CD4-positive, alpha-beta memory T cell (primary cell): Measurements from ENCODE around the gene TP53BP2. TPM values are rescaled to one million over a fixed set of nuclear protein-coding genes. Genes with fewer than 3 reads are reported as not detected.

Experiments used
- CTCF ChIA-PET: fragments of 350-600 bp; sonication (Branson Sonifier 250); formaldehyde crosslinking; loops from one replicate; lab custom pipeline; 2021; ENCODE audit warnings: inconsistent platforms; ENCODE audit not compliant: partially characterized antibody; lab: Charles Lee
- POLR2A ChIA-PET: fragments of 350-600 bp; sonication (Branson Sonifier 250); formaldehyde crosslinking; loops from one replicate; lab custom pipeline; 2021; ENCODE audit not compliant: partially characterized antibody; lab: Charles Lee
- DNase-seq, 5 donors: peaks; one replicate each; pipeline versions ENCODE4 v3.0.0 to v3.0.0-alpha.2; 2020 to 2022; ENCODE audit warnings: mixed read lengths in 1 of 5
- H3K27ac ChIP-seq: one replicate; pipeline ENCODE4 v1.7.0; 2013; ENCODE audit warnings: low read depth, low read length
- H3K27me3 ChIP-seq: 2 replicates; pipeline ENCODE4 v1.7.0; 2013; ENCODE audit warnings: mild to moderate bottlenecking, low read length, moderate library complexity; ENCODE audit not compliant: insufficient read depth
- H3K36me3 ChIP-seq: 2 replicates; pipeline ENCODE4 v1.7.0; 2013; ENCODE audit warnings: mild to moderate bottlenecking, low read length, moderate library complexity; ENCODE audit not compliant: insufficient read depth
- H3K4me1 ChIP-seq: 2 replicates; pipeline ENCODE4 v1.7.0; 2013; ENCODE audit warnings: mild to moderate bottlenecking, low read length, moderate library complexity; ENCODE audit not compliant: insufficient read depth
- H3K4me3 ChIP-seq, 2 donors: one replicate each; pipeline ENCODE4 v1.7.0; 2013; ENCODE audit warnings: low read length in 2 of 2, mild to moderate bottlenecking in 1 of 2
- H3K9me3 ChIP-seq, 2 donors: one replicate each; pipeline ENCODE4 v1.7.0; 2013; ENCODE audit warnings: low read length in 2 of 2, control low read depth in 1 of 2; ENCODE audit not compliant: control insufficient read depth in 1 of 2
- H3K27ac Mint-ChIP-seq, 7 donors: one replicate each; pipeline ENCODE4 v1.8.0; 2020 to 2021; ENCODE audit warnings: mixed read lengths in 7 of 7, mild to moderate bottlenecking in 6 of 7, inconsistent platforms in 3 of 7, moderate library complexity in 3 of 7
- H3K27me3 Mint-ChIP-seq, 2 donors: one replicate each; pipeline ENCODE4 v1.8.0; 2020 to 2021; ENCODE audit warnings: mixed read lengths in 2 of 2
- H3K36me3 Mint-ChIP-seq, 2 donors: one replicate each; pipeline ENCODE4 v1.8.0; 2020 to 2021; ENCODE audit warnings: mixed read lengths in 2 of 2, inconsistent platforms in 1 of 2, mild to moderate bottlenecking in 1 of 2
- H3K4me1 Mint-ChIP-seq, 4 donors: one replicate each; pipeline ENCODE4 v1.8.0; 2020 to 2021; ENCODE audit warnings: mixed read lengths in 4 of 4, mild to moderate bottlenecking in 1 of 4
- H3K4me3 Mint-ChIP-seq, 8 donors: one replicate each; pipeline ENCODE4 v1.8.0; 2020 to 2021; ENCODE audit warnings: mixed read lengths in 8 of 8, mild to moderate bottlenecking in 7 of 8, moderate library complexity in 6 of 8, inconsistent platforms in 3 of 8
- H3K9me3 Mint-ChIP-seq, 8 donors: one replicate each; pipeline ENCODE4 v1.8.0; 2020 to 2021; ENCODE audit warnings: mixed read lengths in 8 of 8, mild to moderate bottlenecking in 5 of 8, inconsistent platforms in 3 of 8, moderate library complexity in 1 of 8
- intact Hi-C: fragments of 100-400 bp; cut with micrococcal nuclease; formaldehyde crosslinking; loops from one replicate; pipeline ENCODE4 v1.15.1; 2023
- polyA plus RNA-seq, 2 donors: library from polyadenylated mRNA; unstranded; fragments of 300-500 nt; fragmentation: Illumina TruSeq; gene quantifications; one replicate each; pipeline ENCODE4 v1.2.3, GENCODE V29; 2021
- total RNA-seq, 2 experiments: library from RNA; stranded (reverse); gene quantifications; one replicate each; pipeline ENCODE4 v1.2.3, GENCODE V29; 2021

The TP53BP2 gene
- total and polyA plus RNA-seq, 4 experiments from 2014 or later, result 8.5 to 49.8 (median 33.8) TPM

DNA sequence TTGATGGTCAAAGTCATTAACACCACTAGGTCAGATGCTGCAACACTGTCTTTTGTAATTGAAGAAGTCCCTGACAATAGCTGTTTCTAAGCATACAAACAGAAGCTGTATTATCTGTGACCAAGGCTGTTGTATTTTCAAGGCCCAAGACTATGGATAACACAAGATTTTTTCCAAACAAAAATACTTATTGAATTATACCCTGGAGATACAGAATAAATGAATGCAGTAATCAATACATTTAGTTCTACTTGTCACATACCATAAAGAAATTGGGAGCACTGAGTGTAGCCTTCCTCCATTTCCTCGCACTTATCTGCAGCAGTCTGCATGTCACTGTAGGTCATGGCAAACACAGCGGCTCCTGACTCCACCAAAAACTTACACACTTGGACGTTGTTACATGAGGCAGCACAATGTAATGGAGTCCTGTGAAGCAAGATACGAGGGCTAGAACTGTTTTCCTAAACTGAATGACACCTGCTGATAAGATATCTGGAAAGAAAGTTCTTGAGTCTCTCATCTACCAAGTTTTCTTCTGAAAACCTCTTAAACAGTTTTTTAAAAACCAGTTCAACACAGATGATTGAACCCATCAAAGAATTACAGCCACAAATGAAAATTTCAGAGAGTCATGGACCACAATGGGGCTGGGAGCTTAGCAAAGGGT, 56.9 kb downstream of the TP53BP2 start:
- peaks cover 18 to 55% of the 10 kb centered on the region in 2 donors for H3K36me3 Mint-ChIP-seq
- POLR2A ChIA-PET, result interaction anchor here (0.9 kb wide), 1 partner anchor 57 kb away, joined by 3 read pairs; the partner anchor contains the start of gene TP53BP2
- H3K27ac ChIP-seq, result no peak overlapping the region
- H3K4me3 ChIP-seq, result no peak overlapping the region
- no peaks in the 10 kb centered on the region for H3K4me1 ChIP-seq
- no peaks in the 10 kb centered on the region for H3K27me3 Mint-ChIP-seq
- peaks cover 0 to 2% (median 0%) of the 10 kb centered on the region in 4 donors for H3K4me1 Mint-ChIP-seq
- CTCF ChIA-PET, result no interaction called here
- H3K9me3 ChIP-seq, result no peaks in the 10 kb centered on the region
- intact Hi-C loops, result no loop called here
- peaks cover 16% of the 10 kb centered on the region for H3K36me3 ChIP-seq
- peak overlapping the region in 1 of 7 donors; percentile 21 for H3K27ac Mint-ChIP-seq
- no peaks in the 10 kb centered on the region for H3K9me3 Mint-ChIP-seq
- no peak for DNase-seq
- no peaks in the 10 kb centered on the region for H3K27me3 ChIP-seq
- no peak overlapping the region for H3K4me3 Mint-ChIP-seq

DNA sequence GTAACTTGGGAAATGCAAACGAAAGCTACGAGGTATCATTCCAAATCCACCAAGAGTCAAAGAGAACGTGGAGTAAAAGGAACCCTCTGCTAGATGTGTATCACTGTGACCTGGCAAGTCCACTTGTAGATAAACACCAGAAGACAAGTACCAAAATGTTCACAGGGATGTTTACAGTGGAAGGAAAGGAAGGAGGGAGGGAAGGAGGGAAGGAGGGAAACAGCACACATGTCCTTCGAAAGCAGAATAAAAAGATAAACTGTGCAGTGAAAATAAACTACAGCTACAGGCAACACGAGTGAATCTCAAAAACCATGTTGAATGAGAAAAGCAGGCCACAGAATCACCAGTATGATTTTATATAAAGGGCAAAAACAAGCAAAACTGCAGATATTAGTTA, 59.9 kb downstream of the TP53BP2 start:
- POLR2A ChIA-PET, result no interaction called here

DNA sequence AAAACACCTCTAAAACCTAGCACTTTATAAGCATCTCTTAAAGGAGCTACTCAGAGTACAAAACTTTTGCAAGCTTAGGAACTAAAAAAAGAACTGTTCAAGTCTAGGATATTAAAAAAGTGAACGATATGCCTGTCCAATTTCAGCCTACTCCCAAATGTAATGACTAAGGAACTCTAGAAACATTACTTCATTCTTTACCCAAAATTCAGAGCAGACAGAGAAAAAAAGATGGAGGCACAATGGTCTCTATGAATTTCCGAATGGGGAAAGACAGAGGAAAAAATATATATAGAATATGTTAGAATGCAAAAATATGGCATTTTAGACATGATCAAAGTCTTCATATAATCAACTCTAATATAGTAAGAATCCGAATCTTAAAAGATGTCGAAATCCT, 61.2 kb downstream of the TP53BP2 start:
- intact Hi-C loops, result no loop called here
- no peaks in the 10 kb centered on the region for H3K9me3 Mint-ChIP-seq
- POLR2A ChIA-PET, result interaction anchor here (0.5 kb wide), 1 partner anchor 1490 kb away, joined by 4 read pairs; no protein-coding TSS in a partner anchor
- Histone ChIP-seq H3K4me3 (no peak overlapping the region), H3K27ac (no peak overlapping the region), H3K9me3 (no peaks in the 10 kb centered on the region), H3K4me1 (no peaks in the 10 kb centered on the region), H3K27me3 (no peaks in the 10 kb centered on the region), H3K36me3 (peaks cover 30% of the 10 kb centered on the region)
- CTCF ChIA-PET, result interaction anchor here (1.6 kb wide), 1 partner anchor 35 kb away, joined by 6 read pairs; no protein-coding TSS in a partner anchor
- H3K36me3 Mint-ChIP-seq, result peaks cover 23 to 63% of the 10 kb centered on the region in 2 donors
- peaks cover 0 to 4% (median 2%) of the 10 kb centered on the region in 4 donors for H3K4me1 Mint-ChIP-seq
- no peak for DNase-seq
- H3K4me3 Mint-ChIP-seq, result no peak overlapping the region
- H3K27me3 Mint-ChIP-seq, result no peaks in the 10 kb centered on the region
- peak overlapping the region in 1 of 7 donors; percentile 21 for H3K27ac Mint-ChIP-seq

More for the DNA sequence above, 59.9 kb downstream of the TP53BP2 start:
- Histone ChIP-seq H3K36me3 (peaks cover 19% of the 10 kb centered on the region), H3K4me3 (no peak overlapping the region), H3K9me3 (no peaks in the 10 kb centered on the region), H3K27ac (no peak overlapping the region), H3K4me1 (no peaks in the 10 kb centered on the region), H3K27me3 (no peaks in the 10 kb centered on the region)
- Mint-ChIP-seq H3K27ac (peak overlapping the region in 3 of 7 donors; percentile 10 to 50 (median 42)), H3K9me3 (no peaks in the 10 kb centered on the region), H3K4me3 (no peak overlapping the region), H3K27me3 (no peaks in the 10 kb centered on the region), H3K4me1 (peaks cover 0 to 4% (median 2%) of the 10 kb centered on the region in 4 donors), H3K36me3 (peaks cover 23 to 54% of the 10 kb centered on the region in 2 donors)
- intact Hi-C loops, result no loop called here
- CTCF ChIA-PET, result no interaction called here
- no peak for DNase-seq

DNA sequence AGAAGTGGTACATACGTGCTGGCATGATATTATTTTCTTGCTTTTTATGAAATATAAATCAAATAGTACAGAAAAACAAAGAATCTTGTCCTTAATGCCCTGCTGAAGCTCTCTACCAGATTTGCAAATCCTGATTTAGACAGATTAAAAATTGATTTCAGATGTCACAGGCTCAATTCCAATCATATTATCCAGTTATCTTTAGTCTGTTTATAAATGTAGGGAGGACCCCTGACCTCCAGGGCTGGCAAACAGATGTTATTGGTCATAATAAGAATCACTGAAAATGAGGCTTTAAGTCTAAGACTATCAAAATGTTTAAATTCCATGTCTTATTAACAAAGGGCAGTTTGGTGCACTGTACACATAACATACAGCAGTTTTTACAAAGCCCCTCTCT, 62.1 kb downstream of the TP53BP2 start:
- H3K36me3 Mint-ChIP-seq, result peaks cover 23 to 65% of the 10 kb centered on the region in 2 donors
- H3K4me3 ChIP-seq, result no peak overlapping the region
- CTCF ChIA-PET, result interaction anchor here (1.6 kb wide), 1 partner anchor 34 kb away, joined by 6 read pairs; no protein-coding TSS in a partner anchor

DNA sequence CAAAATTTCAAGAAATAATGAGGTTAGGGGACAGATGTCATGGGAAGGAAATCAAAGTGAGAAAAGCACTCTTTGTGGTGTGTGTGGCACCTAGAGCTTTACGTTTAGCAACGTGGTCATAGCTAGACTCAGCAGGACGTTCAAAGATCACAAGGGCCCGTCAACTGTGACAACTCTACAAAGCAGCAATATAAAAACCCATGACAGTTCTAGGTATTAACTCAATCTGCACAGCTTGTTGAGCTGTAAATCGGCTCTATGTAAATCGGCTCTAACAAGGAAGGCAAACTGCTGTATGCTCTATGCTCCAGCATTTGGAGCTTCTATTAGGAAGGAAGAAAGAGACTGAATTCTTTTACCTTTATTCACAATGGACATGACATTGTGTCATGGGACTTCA, 64.8 kb downstream of the TP53BP2 start:
- DNase-seq, result no peak
- ChIA-PET POLR2A (interaction anchor here (1.1 to 1.2 kb wide), 2 partner anchors 12 to 65 kb away, joined by 3 to 4 read pairs; no protein-coding TSS in a partner anchor), CTCF (interaction anchor here (0.7 to 2.3 kb wide), 6 partner anchors 11 to 554 kb away, joined by 3 to 6 read pairs (median 4); no protein-coding TSS in a partner anchor)
- Histone ChIP-seq H3K36me3 (peaks cover 43% of the 10 kb centered on the region), H3K27me3 (no peaks in the 10 kb centered on the region), H3K27ac (no peak overlapping the region), H3K4me1 (peaks cover 6% of the 10 kb centered on the region), H3K9me3 (no peaks in the 10 kb centered on the region), H3K4me3 (no peak overlapping the region)
- H3K4me1 Mint-ChIP-seq, result peaks cover 7 to 13% (median 11%) of the 10 kb centered on the region in 4 donors
- no peaks in the 10 kb centered on the region for H3K27me3 Mint-ChIP-seq
- peaks cover 0 to 2% (median 0%) of the 10 kb centered on the region in 8 donors for H3K9me3 Mint-ChIP-seq
- intact Hi-C loops, result no loop called here
- H3K36me3 Mint-ChIP-seq, result peaks cover 31 to 72% of the 10 kb centered on the region in 2 donors
- peak overlapping the region; percentile 14 to 83 (median 39) for H3K27ac Mint-ChIP-seq
- no peak overlapping the region for H3K4me3 Mint-ChIP-seq

More for the DNA sequence above, 62.1 kb downstream of the TP53BP2 start:
- Mint-ChIP-seq H3K27me3 (no peaks in the 10 kb centered on the region), H3K27ac (peak overlapping the region in 4 of 7 donors; percentile 6 to 77 (median 33)), H3K9me3 (no peaks in the 10 kb centered on the region), H3K4me3 (no peak overlapping the region), H3K4me1 (peaks cover 0 to 4% (median 1%) of the 10 kb centered on the region in 4 donors)
- Histone ChIP-seq H3K9me3 (no peaks in the 10 kb centered on the region), H3K36me3 (peaks cover 30% of the 10 kb centered on the region), H3K27me3 (no peaks in the 10 kb centered on the region), H3K27ac (no peak overlapping the region), H3K4me1 (no peaks in the 10 kb centered on the region)
- intact Hi-C loops, result no loop called here
- POLR2A ChIA-PET, result no interaction called here
- DNase-seq, result no peak

DNA sequence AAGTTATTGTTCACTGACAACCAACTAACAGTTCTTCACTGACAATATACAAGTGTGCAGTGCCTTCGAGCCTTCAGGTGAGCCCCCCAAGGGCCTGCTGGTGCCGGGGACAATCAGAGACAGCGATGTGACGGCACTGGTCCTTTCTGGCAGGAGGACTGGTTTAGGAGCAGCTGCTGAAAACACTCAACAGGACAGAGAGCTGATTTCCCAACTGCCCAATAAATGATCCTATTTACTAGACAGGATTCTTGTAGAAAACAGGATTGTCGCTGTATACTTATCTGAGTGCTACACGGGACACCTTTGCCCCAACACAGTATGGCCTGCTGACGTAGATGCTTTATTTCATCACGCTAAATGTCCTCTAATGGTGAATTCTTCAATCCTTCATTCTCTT, 65.4 kb downstream of the TP53BP2 start:
- peak overlapping the region in 2 of 7 donors; percentile 69 to 83 for H3K27ac Mint-ChIP-seq
- H3K27ac ChIP-seq, result no peak overlapping the region

More for the DNA sequence above, 65.4 kb downstream of the TP53BP2 start:
- Histone ChIP-seq H3K9me3 (no peaks in the 10 kb centered on the region), H3K4me3 (no peak overlapping the region), H3K36me3 (peaks cover 49% of the 10 kb centered on the region), H3K4me1 (peaks cover 12% of the 10 kb centered on the region), H3K27me3 (no peaks in the 10 kb centered on the region)
- Mint-ChIP-seq H3K9me3 (peaks cover 0 to 2% (median 0%) of the 10 kb centered on the region in 8 donors), H3K36me3 (peaks cover 32 to 72% of the 10 kb centered on the region in 2 donors), H3K4me1 (peaks cover 13 to 18% (median 16%) of the 10 kb centered on the region in 4 donors), H3K27me3 (no peaks in the 10 kb centered on the region), H3K4me3 (no peak overlapping the region)
- ChIA-PET CTCF (interaction anchor here (0.7 to 2.3 kb wide), 6 partner anchors 15 to 554 kb away, joined by 3 to 6 read pairs (median 4); no protein-coding TSS in a partner anchor), POLR2A (interaction anchor here (1.1 to 1.2 kb wide), 2 partner anchors 12 to 66 kb away, joined by 3 to 4 read pairs; no protein-coding TSS in a partner anchor)
- DNase-seq, result no peak
- intact Hi-C loops, result no loop called here
